ENCODE results near the gene TRAPPC2.
A peak's percentile ranks its signal among the peaks of the same experiment; 100 is the strongest.

TRAPPC2 gene

DNA sequence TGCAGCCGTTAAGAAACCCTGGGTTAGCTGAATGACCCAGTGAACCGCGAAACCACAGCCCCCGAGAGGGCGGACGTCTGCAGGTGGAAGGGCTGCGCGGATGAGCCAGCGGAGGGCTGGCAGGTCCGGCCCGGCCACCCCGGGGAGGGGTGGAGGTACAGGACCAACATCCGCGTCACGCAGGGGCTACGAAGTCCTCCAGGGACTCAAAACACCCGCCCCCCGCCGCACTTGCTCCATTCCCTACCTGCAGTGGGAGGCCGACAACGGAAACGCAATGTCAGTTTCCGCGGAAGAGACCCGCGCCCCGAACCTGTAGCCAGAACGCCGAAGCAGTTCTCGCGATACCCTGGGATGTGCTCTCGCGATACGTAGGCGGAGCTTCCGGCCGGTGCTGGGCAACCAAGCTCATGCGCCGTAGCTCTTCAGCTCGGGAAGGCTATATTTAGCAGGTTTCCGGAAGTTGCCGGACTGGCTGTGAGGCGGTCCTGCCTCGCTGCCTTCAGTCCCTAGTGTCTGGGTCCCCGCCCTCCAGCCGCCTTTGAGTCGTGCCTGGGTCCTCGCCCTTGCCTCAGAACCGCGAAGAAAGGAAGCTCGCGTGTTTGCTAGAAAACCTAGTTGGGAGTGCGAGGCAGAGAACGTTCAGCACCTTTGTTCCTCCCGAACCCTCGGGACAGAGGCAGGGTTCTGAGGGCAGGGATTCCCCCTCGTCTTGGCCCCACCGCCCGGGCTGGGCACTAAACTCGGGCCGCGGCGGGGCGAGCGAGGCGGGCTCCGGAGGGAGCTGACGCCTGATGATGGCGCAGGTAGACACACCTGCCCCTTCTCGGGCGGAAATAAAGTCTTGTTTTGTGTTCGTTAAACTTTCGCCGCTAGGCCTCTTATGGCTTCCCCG is at the start of gene TRAPPC2, which contains the start of gene OFD1:
TSS of gene TRAPPC2 (minus strand) at position 343 of the 895 bp plus-strand sequence. CDS start 14,657 bp downstream, outside the sequence.
TSS of gene OFD1 (plus strand) at position 471 of the 895 bp plus-strand sequence. CDS start at position 795, 324 bp downstream.
- no peaks in the 10 kb centered on the region for H3K27me3 ChIP-seq (ENCODE audit: control insufficient read depth, insufficient read depth, low read length)
- peak within 1 kb of the TSS; percentile 95 for H3K27ac ChIP-seq (ENCODE audit: low read depth, low read length)
- H3K36me3 ChIP-seq (ENCODE audit: control insufficient read depth, insufficient read depth, low read length), result peaks cover 38% of the 10 kb centered on the region
- H3K4me1 ChIP-seq (ENCODE audit: control insufficient read depth, insufficient read depth, low read length), result peaks cover 15% of the 10 kb centered on the region
- H3K9me3 ChIP-seq (ENCODE audit: control insufficient read depth, insufficient read depth, low read length), result no peaks in the 10 kb centered on the region
- H3K9ac ChIP-seq (ENCODE audit: low read depth, low read length), result peak within 1 kb of the TSS; percentile 92
- peak within 1 kb of the TSS; percentile 87 for H3K4me3 ChIP-seq (ENCODE audit: low read depth, low read length)

- peaks cover 78% of the 10 kb centered on the region for H3K36me3 ChIP-seq (ENCODE audit: control insufficient read depth, insufficient read depth, low read length)
- H3K27ac ChIP-seq (ENCODE audit: low read depth, low read length), result peak overlapping the region; percentile 30
- H3K27me3 ChIP-seq (ENCODE audit: control insufficient read depth, insufficient read depth, low read length), result no peaks in the 10 kb centered on the region
- peaks cover 5% of the 10 kb centered on the region; the same call in 1 of the 2 replicates for H3K4me1 ChIP-seq (ENCODE audit: control insufficient read depth, insufficient read depth, low read length)
- H3K9me3 ChIP-seq (ENCODE audit: control insufficient read depth, insufficient read depth, low read length), result no peaks in the 10 kb centered on the region
- no peak overlapping the region for H3K9ac ChIP-seq (ENCODE audit: low read depth, low read length)
- no peak overlapping the region for H3K4me3 ChIP-seq (ENCODE audit: low read depth, low read length)
Observed at GRCh38 chrX:13780868-13781427, 46.5 kb upstream of the TRAPPC2 start.

GRCh38 chrX:13778916-13779315 is 44.5 kb upstream of the TRAPPC2 start:
- Histone ChIP-seq H3K27me3 (ENCODE audit: control insufficient read depth, insufficient read depth, low read length) (no peaks in the 10 kb centered on the region), H3K27ac (ENCODE audit: low read depth, low read length) (no peak overlapping the region), H3K4me3 (ENCODE audit: low read depth, low read length) (no peak overlapping the region), H3K4me1 (ENCODE audit: control insufficient read depth, insufficient read depth, low read length) (peaks cover 5% of the 10 kb centered on the region; the same call in 1 of the 2 replicates), H3K9me3 (ENCODE audit: control insufficient read depth, insufficient read depth, low read length) (no peaks in the 10 kb centered on the region), H3K36me3 (ENCODE audit: control insufficient read depth, insufficient read depth, low read length) (peaks cover 80% of the 10 kb centered on the region), H3K9ac (ENCODE audit: low read depth, low read length) (no peak overlapping the region)

DNA sequence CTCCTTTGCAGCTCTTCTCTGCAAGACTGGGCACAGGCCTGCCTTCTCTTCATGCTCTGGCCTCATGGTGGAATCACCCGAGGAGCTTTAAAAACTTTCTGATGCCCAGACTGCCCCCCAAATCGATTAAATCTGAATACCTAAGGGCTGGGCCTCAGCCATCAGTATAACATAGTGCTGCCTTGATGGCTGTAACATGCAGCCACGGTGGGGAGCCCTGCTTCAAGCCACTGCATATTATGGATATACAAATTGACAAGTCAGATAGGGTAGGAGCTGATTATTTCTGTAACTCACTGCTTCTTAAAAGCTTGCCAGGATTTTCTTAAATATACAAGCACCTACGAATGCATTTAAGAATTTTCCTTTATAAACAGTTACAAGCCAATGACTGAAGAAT is 42.0 kb upstream of the TRAPPC2 start:
- H3K4me1 ChIP-seq (ENCODE audit: control insufficient read depth, insufficient read depth, low read length), result peaks cover 5% of the 10 kb centered on the region; the same call in 1 of the 2 replicates
- no peak overlapping the region for H3K4me3 ChIP-seq (ENCODE audit: low read depth, low read length)
- H3K9me3 ChIP-seq (ENCODE audit: control insufficient read depth, insufficient read depth, low read length), result no peaks in the 10 kb centered on the region
- no peak overlapping the region for H3K27ac ChIP-seq (ENCODE audit: low read depth, low read length)
- H3K9ac ChIP-seq (ENCODE audit: low read depth, low read length), result no peak overlapping the region
- peaks cover 84% of the 10 kb centered on the region for H3K36me3 ChIP-seq (ENCODE audit: control insufficient read depth, insufficient read depth, low read length)
- H3K27me3 ChIP-seq (ENCODE audit: control insufficient read depth, insufficient read depth, low read length), result no peaks in the 10 kb centered on the region

GRCh38 chrX:13775837-13776236 is 41.4 kb upstream of the TRAPPC2 start:
- peaks cover 5% of the 10 kb centered on the region; the same call in 1 of the 2 replicates for H3K4me1 ChIP-seq (ENCODE audit: control insufficient read depth, insufficient read depth, low read length)
- H3K27ac ChIP-seq (ENCODE audit: low read depth, low read length), result no peak overlapping the region
- H3K4me3 ChIP-seq (ENCODE audit: low read depth, low read length), result no peak overlapping the region
- H3K36me3 ChIP-seq (ENCODE audit: control insufficient read depth, insufficient read depth, low read length), result peaks cover 89% of the 10 kb centered on the region
- no peaks in the 10 kb centered on the region for H3K27me3 ChIP-seq (ENCODE audit: control insufficient read depth, insufficient read depth, low read length)
- no peak overlapping the region for H3K9ac ChIP-seq (ENCODE audit: low read depth, low read length)
- H3K9me3 ChIP-seq (ENCODE audit: control insufficient read depth, insufficient read depth, low read length), result no peaks in the 10 kb centered on the region

DNA sequence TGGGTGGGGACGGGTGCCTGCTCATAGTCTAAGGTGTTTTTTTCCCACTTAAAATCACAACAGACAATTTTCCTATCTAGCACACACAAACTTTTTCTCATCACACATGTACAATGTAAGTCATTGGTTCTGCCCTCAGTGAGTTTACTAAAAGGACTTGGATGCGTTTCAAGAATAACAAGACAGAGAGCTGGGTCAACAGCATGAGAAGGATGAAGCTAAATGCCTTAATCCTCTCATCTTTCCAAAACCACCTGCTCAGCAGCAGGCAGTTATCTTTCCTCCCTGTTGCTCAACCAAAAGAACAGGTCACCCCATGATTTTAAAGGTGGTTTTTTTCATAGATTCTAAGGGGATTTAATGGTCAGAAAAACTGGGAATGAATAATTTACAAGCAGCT is 40.3 kb upstream of the TRAPPC2 start:
- Histone ChIP-seq H3K4me3 (ENCODE audit: low read depth, low read length) (no peak overlapping the region), H3K9me3 (ENCODE audit: control insufficient read depth, insufficient read depth, low read length) (no peaks in the 10 kb centered on the region), H3K36me3 (ENCODE audit: control insufficient read depth, insufficient read depth, low read length) (peaks cover 96% of the 10 kb centered on the region), H3K9ac (ENCODE audit: low read depth, low read length) (no peak overlapping the region), H3K4me1 (ENCODE audit: control insufficient read depth, insufficient read depth, low read length) (0 out of 2 replicates have a peak, but pooled peaks cover 5% of the 10 kb centered on the region), H3K27ac (ENCODE audit: low read depth, low read length) (no peak overlapping the region), H3K27me3 (ENCODE audit: control insufficient read depth, insufficient read depth, low read length) (no peaks in the 10 kb centered on the region)

DNA sequence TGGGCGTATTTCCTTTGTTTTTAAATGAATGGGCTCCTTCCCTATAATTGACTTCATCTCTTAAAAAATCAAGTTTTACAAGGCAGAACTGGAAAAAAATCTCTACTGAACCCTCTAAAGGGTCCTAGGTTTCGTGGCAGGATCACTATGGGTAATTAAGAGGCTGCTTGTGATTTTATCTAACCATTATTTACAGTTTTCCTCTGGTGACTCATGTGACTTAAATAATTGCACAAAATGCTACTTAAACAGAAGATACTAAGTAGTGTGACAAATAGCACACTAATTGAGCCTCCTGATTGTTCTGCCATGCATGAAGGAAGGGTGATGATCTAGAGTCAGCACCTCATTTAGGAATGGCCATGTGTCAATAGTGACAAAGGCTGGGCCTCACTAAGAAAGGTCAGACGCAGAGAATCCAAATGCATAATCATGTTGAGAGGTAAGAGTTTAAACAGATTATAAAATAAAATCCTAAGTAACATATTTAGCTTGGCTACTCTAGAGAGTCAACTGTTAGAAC is 35.7 kb upstream of the TRAPPC2 start:
- no peak overlapping the region for H3K9ac ChIP-seq (ENCODE audit: low read depth, low read length)
- H3K36me3 ChIP-seq (ENCODE audit: control insufficient read depth, insufficient read depth, low read length), result peaks cover 95% of the 10 kb centered on the region
- no peak overlapping the region for H3K27ac ChIP-seq (ENCODE audit: low read depth, low read length)
- no peaks in the 10 kb centered on the region for H3K27me3 ChIP-seq (ENCODE audit: control insufficient read depth, insufficient read depth, low read length)
- H3K4me3 ChIP-seq (ENCODE audit: low read depth, low read length), result no peak overlapping the region
- 0 out of 2 replicates have a peak, but pooled peaks cover 2% of the 10 kb centered on the region for H3K4me1 ChIP-seq (ENCODE audit: control insufficient read depth, insufficient read depth, low read length)
- no peaks in the 10 kb centered on the region for H3K9me3 ChIP-seq (ENCODE audit: control insufficient read depth, insufficient read depth, low read length)

GRCh38 chrX:13768939-13769338 is 34.5 kb upstream of the TRAPPC2 start:
- peaks cover 84% of the 10 kb centered on the region for H3K36me3 ChIP-seq (ENCODE audit: control insufficient read depth, insufficient read depth, low read length)
- H3K9me3 ChIP-seq (ENCODE audit: control insufficient read depth, insufficient read depth, low read length), result no peaks in the 10 kb centered on the region
- H3K27me3 ChIP-seq (ENCODE audit: control insufficient read depth, insufficient read depth, low read length), result no peaks in the 10 kb centered on the region
- H3K4me3 ChIP-seq (ENCODE audit: low read depth, low read length), result no peak overlapping the region
- H3K27ac ChIP-seq (ENCODE audit: low read depth, low read length), result no peak overlapping the region
- no peak overlapping the region for H3K9ac ChIP-seq (ENCODE audit: low read depth, low read length)
- peaks cover 12% of the 10 kb centered on the region for H3K4me1 ChIP-seq (ENCODE audit: control insufficient read depth, insufficient read depth, low read length)

DNA sequence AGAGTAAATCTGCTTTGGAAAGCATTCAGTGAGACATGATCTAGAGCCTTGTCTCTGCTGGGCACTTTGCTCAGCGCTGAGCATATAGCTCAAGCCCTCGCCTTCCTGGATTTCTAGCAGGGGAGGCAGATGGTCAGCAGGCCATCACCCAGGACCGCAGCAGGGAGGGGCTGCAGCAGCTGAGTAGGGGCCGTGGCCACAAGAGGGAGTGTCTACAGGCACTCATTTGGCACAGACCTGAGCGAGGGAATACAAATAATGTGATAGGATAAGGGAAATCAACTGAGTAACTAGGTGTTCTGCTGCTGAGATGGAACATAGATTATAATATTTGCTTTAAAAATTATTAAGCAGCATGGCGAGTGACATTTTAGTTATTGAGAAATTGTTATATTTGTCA is 30.3 kb upstream of the TRAPPC2 start:
- no peak overlapping the region for H3K9ac ChIP-seq (ENCODE audit: low read depth, low read length)
- H3K9me3 ChIP-seq (ENCODE audit: control insufficient read depth, insufficient read depth, low read length), result no peaks in the 10 kb centered on the region
- H3K27ac ChIP-seq (ENCODE audit: low read depth, low read length), result peak overlapping the region; percentile 28
- peaks cover 65% of the 10 kb centered on the region for H3K36me3 ChIP-seq (ENCODE audit: control insufficient read depth, insufficient read depth, low read length)
- no peaks in the 10 kb centered on the region for H3K27me3 ChIP-seq (ENCODE audit: control insufficient read depth, insufficient read depth, low read length)
- no peak overlapping the region for H3K4me3 ChIP-seq (ENCODE audit: low read depth, low read length)
- peaks cover 52% of the 10 kb centered on the region for H3K4me1 ChIP-seq (ENCODE audit: control insufficient read depth, insufficient read depth, low read length)

- no peak overlapping the region for H3K4me3 ChIP-seq (ENCODE audit: low read depth, low read length)
- H3K9me3 ChIP-seq (ENCODE audit: control insufficient read depth, insufficient read depth, low read length), result no peaks in the 10 kb centered on the region
- peaks cover 65% of the 10 kb centered on the region for H3K36me3 ChIP-seq (ENCODE audit: control insufficient read depth, insufficient read depth, low read length)
- H3K27ac ChIP-seq (ENCODE audit: low read depth, low read length), result peak overlapping the region; percentile 28
- H3K9ac ChIP-seq (ENCODE audit: low read depth, low read length), result no peak overlapping the region
- H3K4me1 ChIP-seq (ENCODE audit: control insufficient read depth, insufficient read depth, low read length), result peaks cover 53% of the 10 kb centered on the region
- no peaks in the 10 kb centered on the region for H3K27me3 ChIP-seq (ENCODE audit: control insufficient read depth, insufficient read depth, low read length)
Observed at GRCh38 chrX:13764281-13764680, 29.9 kb upstream of the TRAPPC2 start.

- H3K4me3 ChIP-seq (ENCODE audit: low read depth, low read length), result no peak overlapping the region
- peaks cover 53% of the 10 kb centered on the region for H3K4me1 ChIP-seq (ENCODE audit: control insufficient read depth, insufficient read depth, low read length)
- peaks cover 65% of the 10 kb centered on the region for H3K36me3 ChIP-seq (ENCODE audit: control insufficient read depth, insufficient read depth, low read length)
- H3K27ac ChIP-seq (ENCODE audit: low read depth, low read length), result peak overlapping the region; percentile 16
- H3K9ac ChIP-seq (ENCODE audit: low read depth, low read length), result no peak overlapping the region
- H3K9me3 ChIP-seq (ENCODE audit: control insufficient read depth, insufficient read depth, low read length), result no peaks in the 10 kb centered on the region
- no peaks in the 10 kb centered on the region for H3K27me3 ChIP-seq (ENCODE audit: control insufficient read depth, insufficient read depth, low read length)
Observed at GRCh38 chrX:13763489-13763888, 29.1 kb upstream of the TRAPPC2 start.

All from HUES48 (cell line).